Mammary epithelial cell (primary cell): ENCODE results near the gene RAD23B.

Source experiments
- CTCF ChIP-seq, 2 donors: IDR thresholded peaks in 1 of 2; conservative IDR thresholded peaks in 1 of 2; 2 replicates each; pipeline ENCODE4 v1.5.1; 2011 to 2012; ENCODE audit warnings: inconsistent platforms in 2 of 2, low read length in 2 of 2, mild to moderate bottlenecking in 2 of 2, control low read depth in 1 of 2, low read depth in 1 of 2; ENCODE audit not compliant: insufficient read depth in 1 of 2; ENCODE audit errors: extremely low read depth in 1 of 2
- EZH2 ChIP-seq: IDR thresholded peaks from 2 replicates; pipeline ENCODE4 v1.6.1; 2012; ENCODE audit warnings: low read length, inconsistent platforms, borderline replicate concordance

GRCh38 chr9:107235765-107236442 is 47.2 kb upstream of the RAD23B start:
- no peak for TF ChIP-seq CTCF (conservative IDR thresholded peaks at IDR 0.05 in 1 of 2, IDR thresholded peaks at IDR 0.05 in 1 of 2; ENCODE audit: extremely low read depth in 1 of 2, insufficient read depth in 1 of 2, low read depth in 1 of 2, low read length in 2 of 2)
- TF ChIP-seq EZH2 = no peak
